T follicular helper cell (primary cell): ENCODE measurements around the gene CELA2B.
"Not testable (repeated sequence)": the region's sequence is repeated elsewhere in the genome, so short reads cannot be mapped to it uniquely, and the experiment has no call there.

Source experiments
- DNase-seq: peaks from one replicate; pipeline ENCODE4 v3.0.0-alpha.2; 2020; ENCODE audit warnings: low read depth
- total RNA-seq, 2 experiments: gene quantifications; one replicate each; lab custom pipeline; 2026; lab: John Stamatoyannopoulos, UW

CELA2B gene
- total RNA-seq: 0 to 0.06 reads per million in 2 experiments

DNA sequence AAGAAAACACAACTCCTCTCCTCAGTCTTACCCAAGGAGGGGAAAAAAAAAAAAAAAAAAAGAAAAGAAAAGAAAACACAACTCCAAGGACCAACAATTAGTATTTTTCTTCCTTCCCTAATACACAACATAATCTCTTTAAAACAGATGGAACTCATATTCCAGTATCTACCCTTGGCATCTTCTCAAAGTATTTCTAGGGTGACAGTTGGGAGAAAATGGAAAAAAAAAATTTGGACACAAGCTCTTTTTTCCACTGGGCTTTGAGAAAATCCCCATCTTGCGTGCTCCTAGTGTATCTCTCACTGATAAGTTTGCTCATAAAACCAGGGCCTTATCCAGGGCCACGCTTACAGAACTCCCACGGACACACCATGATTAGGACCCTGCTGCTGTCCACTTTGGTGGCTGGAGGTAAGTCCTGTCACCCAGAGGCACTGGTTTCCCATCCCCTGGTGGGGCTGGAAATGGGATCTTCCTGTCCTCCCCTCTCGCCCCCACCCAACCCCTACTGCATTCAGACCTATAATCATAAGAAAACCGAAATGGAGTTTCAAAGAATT, at the start of gene CELA2B:
CELA2B (plus strand) TSS at position 353 of the 563 bp plus-strand sequence; CDS start at position 375, 22 bp downstream.
- no peak for DNase-seq

DNA sequence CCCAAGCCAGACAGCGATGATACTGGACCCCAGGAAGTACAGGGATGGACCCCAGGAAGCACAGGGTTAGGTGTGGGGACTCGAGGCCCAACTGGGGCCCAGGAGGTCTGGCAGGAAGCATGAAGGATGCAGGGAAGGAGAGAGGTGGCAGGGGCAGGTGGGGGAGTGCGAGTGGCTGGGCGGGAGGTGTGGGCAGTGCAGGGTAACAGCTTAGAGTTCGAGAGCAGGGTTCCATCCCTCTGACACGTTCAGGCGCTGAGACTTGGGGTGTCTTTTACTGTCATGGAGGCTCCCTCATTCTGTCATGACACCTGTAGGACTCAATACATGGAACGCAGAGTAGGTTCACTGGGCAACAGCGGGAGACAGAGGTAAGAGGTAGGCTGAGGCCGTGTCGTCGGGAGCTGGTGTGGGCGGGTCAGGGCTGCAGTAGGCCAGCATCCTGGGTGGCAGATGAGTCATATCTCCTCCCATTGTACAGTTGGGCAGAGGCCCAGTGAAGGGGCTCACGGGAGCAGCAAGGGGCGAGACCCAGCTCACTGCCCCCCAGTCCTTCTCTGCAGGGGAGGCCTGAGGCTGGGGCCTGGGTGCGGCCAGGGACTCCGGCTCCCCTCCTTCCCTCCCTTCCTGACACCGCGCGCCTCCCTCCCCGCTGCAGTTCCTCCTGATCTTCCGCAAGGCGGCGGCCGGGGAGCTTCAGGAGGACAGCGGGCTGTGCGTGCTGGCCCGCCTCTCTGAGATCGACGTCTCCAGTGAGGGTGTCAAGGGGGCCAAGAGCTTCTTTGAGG, 49.2 kb upstream of the CELA2B start:
- no peak for DNase-seq

DNA sequence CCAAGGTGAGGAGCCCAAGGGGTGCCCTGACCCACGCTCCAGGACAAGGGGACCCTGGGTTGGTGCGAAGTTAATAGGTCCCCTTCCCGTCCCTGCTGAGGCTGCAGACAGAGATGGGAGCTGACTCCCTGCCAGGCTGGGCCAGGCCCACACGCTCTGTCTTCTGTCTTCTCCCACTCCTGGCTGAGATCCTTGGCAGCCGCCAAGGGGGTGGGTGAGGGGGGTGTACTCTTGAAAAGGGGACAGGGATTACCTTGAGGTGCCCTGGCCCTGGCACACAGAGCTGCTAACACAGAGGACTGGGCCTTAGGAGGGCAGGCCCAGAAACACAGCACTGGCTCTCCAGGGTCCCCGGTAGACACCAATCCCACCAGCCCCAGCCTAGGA, 48.6 kb upstream of the CELA2B start:
- DNase-seq: no peak

DNA sequence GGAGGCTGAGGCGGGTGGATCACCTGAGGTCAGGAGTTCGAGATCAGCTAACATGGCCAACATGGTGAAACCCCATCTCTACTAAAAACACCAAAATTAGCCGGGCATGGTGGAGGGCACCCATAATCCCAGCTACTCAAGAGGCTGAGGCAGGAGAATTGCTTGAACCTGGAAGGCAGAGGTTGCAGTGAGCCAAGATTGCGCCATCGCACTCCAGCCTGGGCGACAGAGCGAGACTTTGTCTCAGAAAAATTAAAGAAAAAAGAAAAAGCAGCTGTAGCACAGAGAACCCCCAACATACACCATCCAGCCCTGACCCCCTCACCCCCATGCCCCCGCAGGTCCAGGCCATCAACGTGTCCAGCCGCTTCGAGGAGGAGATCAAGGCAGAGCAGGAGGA, 47.7 kb upstream of the CELA2B start:
- DNase-seq: not testable (repeated sequence)

- DNase-seq: no peak
These were observed 47.0 kb upstream of the CELA2B start for GRCh38 chr1:15428815-15429435.

DNA sequence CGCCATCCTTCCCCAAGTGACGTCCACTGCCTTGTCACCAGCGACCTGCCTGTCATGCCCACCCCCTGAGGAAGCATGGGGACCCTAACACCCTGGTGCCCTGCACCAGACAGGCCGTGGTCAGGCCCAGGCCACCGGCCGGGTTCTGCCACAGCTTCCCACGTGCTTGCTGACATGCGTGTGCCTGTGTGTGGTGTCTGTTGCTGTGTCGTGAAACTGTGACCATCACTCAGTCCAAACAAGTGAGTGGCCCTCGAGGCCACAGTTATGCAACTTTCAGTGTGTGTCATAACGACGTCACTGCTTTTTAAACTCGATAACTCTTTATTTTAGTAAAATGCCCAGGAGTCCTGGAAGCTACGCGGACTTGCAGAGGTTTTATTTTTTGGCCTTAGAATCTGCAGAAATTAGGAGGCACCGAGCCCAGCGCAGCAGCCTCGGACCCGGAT, 46.2 kb upstream of the CELA2B start:
- DNase-seq: no peak

GRCh38 chr1:15430787-15431570, 44.9 kb upstream of the CELA2B start:
- peak; percentile 61 for DNase-seq

DNA sequence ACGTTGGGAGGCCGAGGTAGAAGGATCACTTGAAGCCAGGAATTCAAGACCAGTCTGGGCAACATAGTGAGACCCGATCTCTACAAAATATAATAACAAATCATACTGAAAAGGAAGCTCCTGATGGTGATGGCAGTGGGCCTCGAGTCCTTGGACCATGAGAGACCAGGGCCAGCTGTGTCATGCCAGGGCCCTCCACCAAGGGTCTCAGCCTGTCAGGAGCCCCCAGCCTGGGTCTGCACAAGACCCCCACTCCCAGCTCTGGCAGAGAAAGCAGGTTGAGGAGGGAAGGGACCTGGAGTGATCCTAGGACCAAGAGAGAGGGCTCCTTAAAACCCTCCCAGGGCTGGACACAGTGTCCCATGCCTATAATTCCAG, 44.3 kb upstream of the CELA2B start:
- no peak for DNase-seq

GRCh38 chr1:15432324-15432723, 43.6 kb upstream of the CELA2B start:
- DNase-seq: no peak

- no peak for DNase-seq
These were observed 42.4 kb upstream of the CELA2B start for GRCh38 chr1:15433471-15433870.

DNA sequence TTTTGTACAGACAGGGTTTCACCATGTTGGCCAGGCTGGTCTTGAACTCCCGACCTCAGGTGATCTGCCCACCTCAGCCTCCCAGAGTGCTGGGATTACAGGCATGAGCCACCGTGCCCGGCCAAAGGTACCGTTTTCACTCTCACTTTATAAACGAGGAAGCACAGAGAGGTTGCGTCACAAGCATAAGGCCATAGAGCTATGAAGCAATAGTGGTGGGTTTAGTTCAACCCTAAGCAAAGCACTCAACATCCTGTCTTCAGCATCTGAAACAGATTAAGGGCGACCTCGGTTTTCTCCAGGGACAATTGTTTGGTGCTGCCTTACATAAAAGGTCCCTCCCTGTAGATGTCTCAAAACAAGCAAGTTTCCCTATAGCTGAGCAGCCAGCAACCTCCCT, 41.2 kb upstream of the CELA2B start:
- not testable (repeated sequence) for DNase-seq

DNA sequence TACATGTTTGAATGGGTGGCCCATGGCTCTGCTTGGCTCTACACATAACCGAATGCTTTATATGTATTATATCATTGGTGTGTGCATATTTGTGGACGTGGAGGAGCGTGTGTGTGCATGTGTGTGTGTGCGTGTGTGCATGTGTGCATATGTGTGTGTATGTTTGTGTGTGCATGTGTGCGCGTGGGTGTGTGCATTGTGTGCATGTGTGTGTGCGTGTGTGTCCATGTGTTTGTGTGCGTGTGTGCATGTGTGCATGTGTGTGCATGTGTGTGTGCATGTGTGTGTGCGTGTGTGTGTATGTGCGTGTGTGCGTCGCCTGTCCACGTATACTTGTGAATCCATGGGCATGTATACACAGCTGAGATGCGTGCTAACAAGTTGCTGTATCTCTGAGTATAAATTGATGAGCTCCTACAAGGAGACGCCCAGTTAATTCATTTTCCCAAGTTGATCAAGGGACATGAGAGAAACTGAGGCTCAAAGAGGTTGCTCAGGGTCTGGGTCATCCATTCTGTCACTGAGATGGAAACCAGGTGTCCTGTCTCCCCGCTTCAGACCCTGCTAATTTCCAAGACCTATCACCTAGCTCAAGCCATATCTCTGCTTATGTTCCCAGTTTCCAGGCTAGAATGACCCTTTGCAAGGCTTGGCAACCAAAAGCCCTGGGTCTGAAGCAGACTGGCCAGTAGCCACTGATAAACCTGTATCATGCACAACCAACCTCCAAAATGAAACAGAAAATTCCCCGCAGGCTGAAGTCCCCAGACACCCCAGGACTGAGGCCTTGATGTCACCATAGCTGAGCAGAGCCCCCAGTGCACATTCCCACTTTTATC, 40.4 kb upstream of the CELA2B start:
- no peak for DNase-seq

DNA sequence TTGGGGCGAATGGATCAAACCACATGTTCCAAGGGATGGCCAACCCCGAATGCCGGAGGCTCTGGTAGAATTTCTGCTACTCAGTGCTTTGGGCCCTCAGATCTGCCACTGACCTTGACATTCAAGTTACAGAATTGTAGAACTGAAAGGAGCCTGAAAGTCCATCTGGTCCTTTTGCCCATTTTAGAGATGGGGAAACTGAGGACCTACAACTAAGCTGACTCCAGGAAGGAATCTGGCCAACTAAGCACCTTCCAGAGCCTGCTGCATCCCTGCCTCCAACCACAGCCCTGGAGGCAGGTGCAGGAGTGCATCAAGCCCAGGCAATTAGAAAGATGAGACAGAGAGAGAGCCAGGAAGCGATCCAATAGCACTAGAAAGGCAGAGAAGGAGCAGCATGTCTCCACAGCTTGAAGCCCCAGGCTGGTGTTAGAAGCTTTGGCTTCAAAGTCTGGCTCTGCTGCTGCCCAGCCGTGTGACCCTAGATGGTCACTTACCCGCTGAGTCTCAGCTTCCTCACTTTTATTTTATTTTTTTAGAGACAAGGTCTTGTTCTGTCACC, 38.9 kb upstream of the CELA2B start:
- DNase-seq: no peak

DNA sequence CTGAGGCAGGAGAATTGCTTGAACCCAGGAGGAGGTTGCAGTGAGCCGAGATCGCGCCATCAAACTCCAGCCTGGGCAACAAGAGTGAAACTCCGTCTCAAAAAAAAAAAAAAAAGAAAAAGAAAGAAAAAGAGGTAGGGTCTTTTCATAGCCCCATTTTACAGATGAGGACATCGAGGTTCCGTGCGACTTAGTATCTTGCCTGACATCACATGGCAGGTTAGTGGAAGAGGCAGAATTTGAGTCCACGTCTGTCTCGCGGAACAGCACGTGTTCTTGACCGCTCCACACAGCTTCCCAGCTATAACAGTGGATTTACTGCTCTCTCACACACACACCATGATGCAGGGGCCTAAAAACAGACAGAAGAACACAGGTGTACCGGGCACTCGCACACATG, 36.6 kb upstream of the CELA2B start:
- no peak for DNase-seq

GRCh38 chr1:15440357-15440756, 35.5 kb upstream of the CELA2B start:
- no peak for DNase-seq

DNA sequence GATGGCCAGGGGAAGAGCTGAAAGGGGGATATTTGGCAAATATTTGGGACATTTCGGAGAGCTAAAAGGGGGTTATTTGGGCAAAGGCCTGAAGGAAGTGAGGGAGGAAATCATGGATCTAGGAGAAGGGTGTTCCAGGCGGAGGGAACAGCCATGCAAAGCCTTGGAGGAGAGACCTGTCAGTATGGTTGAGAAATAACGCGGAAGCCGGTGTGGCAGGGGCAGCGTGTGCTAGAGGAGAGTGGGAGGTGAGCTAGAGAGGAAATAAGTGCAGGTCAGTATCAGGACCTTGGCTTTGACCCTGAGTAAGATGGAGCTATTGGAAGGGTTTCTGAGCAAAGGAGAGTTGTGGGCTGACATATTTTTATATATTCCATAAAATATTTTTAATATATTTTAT, 34.7 kb upstream of the CELA2B start:
- no peak for DNase-seq

GRCh38 chr1:15442119-15442518, 33.8 kb upstream of the CELA2B start:
- no peak for DNase-seq

GRCh38 chr1:15442759-15443158, 33.1 kb upstream of the CELA2B start:
- no peak for DNase-seq

DNA sequence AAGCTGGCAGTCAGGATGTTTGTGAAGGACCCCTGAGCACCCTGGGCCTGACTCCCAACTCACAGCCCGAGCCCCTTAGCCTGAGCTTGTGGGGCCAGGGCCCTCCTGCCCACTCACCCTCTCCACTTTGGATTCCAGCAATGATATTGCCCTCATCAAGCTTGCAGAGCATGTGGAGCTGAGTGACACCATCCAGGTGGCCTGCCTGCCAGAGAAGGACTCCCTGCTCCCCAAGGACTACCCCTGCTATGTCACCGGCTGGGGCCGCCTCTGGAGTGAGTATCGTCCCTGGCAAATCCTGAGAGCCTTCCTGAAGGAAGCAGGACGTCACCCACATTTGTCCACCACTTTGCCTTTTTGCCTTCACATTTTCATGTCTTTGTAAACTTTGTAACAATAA, 32.6 kb upstream of the CELA2B start:
- DNase-seq: no peak

DNA sequence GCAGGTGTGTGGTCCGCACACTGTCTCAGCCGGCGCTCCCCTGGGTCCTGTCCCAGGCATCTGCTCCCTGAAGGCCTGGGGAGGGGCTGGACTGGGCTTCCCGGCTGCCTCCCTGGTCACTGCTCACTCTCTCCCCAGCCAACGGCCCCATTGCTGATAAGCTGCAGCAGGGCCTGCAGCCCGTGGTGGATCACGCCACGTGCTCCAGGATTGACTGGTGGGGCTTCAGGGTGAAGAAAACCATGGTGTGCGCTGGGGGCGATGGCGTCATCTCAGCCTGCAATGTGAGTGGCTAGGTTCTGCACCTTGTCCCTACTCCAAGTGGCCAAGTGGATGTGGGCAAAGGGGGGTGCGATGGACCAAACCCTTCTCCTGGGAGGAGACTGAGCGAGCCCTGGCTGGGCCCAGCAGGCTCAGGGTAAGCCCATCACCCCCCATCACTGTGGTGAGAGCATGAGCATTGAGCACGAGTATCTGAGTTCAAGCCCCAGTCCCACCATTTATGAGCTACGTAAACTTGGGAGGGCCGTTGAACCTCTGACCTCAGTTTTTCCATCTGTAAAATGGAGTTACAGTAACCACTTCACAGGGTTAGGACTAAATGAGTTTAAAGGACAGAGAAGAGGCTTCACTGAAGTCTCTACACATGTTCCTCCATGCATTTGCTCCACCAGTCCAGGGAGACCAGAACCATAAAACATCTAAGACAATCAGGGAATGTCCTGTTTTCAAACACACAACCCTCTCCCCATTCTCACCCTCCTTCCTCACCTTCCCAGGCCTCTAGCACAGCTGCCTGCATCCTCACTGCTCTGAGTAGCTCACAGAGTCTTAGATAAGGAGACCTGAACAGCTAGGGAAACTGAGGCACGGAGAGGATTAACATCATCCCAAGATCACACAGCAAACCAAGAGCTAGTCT, 31.2 kb upstream of the CELA2B start:
- no peak for DNase-seq
